ES-I3 (cell line): ENCODE measurements around the gene PPP3CB.

Experiments used
- H3K36me3 ChIP-seq: 2 replicates; pipeline ENCODE4 v1.6.1; 2013; ENCODE audit warnings: mild to moderate bottlenecking, low read length, control low read depth, moderate library complexity; ENCODE audit not compliant: insufficient read depth
- H3K4me1 ChIP-seq: 2 replicates; pipeline ENCODE4 v1.6.1; 2013; ENCODE audit warnings: mild to moderate bottlenecking, control low read depth, low read length; ENCODE audit not compliant: insufficient read depth
- H3K9ac ChIP-seq: 2 replicates; pipeline ENCODE4 v1.6.1; 2013; ENCODE audit warnings: low read depth, mild to moderate bottlenecking, low read length, moderate library complexity
- H3K9me3 ChIP-seq: 2 replicates; pipeline ENCODE4 v1.6.1; 2013; ENCODE audit warnings: mild to moderate bottlenecking, low read length, moderate library complexity; ENCODE audit not compliant: control insufficient read depth, insufficient read depth

The PPP3CB gene

DNA sequence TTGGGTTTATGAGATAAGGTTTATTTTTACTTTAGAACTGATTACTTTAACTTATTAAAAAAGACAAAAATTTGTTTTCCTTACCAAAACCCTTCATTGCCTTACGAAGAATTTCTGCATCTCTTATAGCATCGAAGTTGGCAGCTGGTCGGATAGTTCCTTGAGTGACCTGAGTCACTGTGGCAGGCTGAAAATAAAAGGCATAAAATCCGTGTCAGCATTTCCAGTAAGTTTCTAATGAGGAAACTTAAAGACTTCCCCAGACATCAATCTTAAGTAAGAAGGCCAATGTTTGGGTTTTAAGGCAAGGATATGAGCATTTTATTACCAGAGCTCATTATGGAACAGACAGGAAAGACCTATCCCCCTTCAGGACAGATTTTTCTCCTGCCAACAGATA, 107.6 kb downstream of the PPP3CB start:
- Histone ChIP-seq H3K36me3 (peaks cover 13% of the 10 kb centered on the region), H3K9me3 (no peaks in the 10 kb centered on the region), H3K9ac (no peak overlapping the region), H3K4me1 (no peaks in the 10 kb centered on the region)

DNA sequence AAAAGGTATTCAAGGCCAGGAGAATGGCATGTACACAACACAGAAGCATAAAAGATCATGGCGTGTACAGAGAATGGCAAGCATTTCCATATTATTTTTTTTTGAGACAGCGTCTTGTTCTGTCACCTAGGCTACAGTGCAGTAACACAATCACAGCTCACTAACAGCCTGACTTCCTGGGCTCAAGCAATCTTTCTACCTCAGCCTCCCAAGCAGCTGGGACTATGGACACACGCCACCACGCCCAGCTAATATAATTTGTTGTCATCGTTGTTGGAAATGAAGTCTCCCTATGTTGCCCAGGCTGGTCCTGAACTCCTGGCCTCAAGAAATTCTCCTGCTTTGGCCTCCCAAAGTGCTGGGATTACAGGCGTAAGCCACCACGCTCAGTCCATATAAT, 109.2 kb downstream of the PPP3CB start:
- peaks cover 20% of the 10 kb centered on the region for H3K36me3 ChIP-seq
- H3K9ac ChIP-seq, result no peak overlapping the region

More for the DNA sequence above, 109.2 kb downstream of the PPP3CB start:
- Histone ChIP-seq H3K9me3 (no peaks in the 10 kb centered on the region), H3K4me1 (no peaks in the 10 kb centered on the region)
